HepG2 (cell line): Measurements from ENCODE around the gene MED13. TPM values are rescaled to one million over a fixed set of nuclear protein-coding genes. Genes with fewer than 3 reads are reported as not detected.

Experiments
- ARNT ChIP-seq: fragments of 450-650 bp; IDR thresholded peaks from 2 replicates; pipeline ENCODE4 v1.6.1; 2017
- ATF6 ChIP-seq: sonication (generic); formaldehyde crosslinking; conservative IDR thresholded peaks from 2 replicates; pipeline ENCODE4 v1.4.0; 2020; ENCODE audit warnings: missing genetic modification reagents
- E2F5 ChIP-seq: sonication (generic); formaldehyde crosslinking; conservative IDR thresholded peaks from 2 replicates; pipeline ENCODE4 v1.4.0; 2020; ENCODE audit warnings: missing genetic modification reagents
- HDAC2 ChIP-seq: sonication (generic); formaldehyde crosslinking; IDR thresholded peaks from 2 replicates; pipeline ENCODE4 v1.4.0; 2020; ENCODE audit warnings: missing genetic modification reagents
- HOXA7 ChIP-seq: sonication (generic); formaldehyde crosslinking; IDR thresholded peaks from 2 replicates; pipeline ENCODE4 v1.8.1; 2022; ENCODE audit warnings: mild to moderate bottlenecking, missing genetic modification reagents, moderate library complexity
- IKZF5 ChIP-seq: IDR thresholded peaks from 2 replicates; pipeline ENCODE4 v1.6.1; 2018; ENCODE audit warnings: missing genetic modification reagents, mild to moderate bottlenecking, missing compliant biosample characterization
- RELA ChIP-seq: sonication (generic); formaldehyde crosslinking; IDR thresholded peaks from 2 replicates; pipeline ENCODE4 v1.4.0; 2020; ENCODE audit warnings: missing genetic modification reagents
- TBP ChIP-seq: sonication (generic); formaldehyde crosslinking; IDR thresholded peaks from 2 replicates; pipeline ENCODE4 v1.5.0; 2020; ENCODE audit warnings: missing genetic modification reagents
- ZBTB34 ChIP-seq: sonication (generic); formaldehyde crosslinking; IDR thresholded peaks from 2 replicates; pipeline ENCODE4 v1.8.0; 2022; ENCODE audit warnings: mild to moderate bottlenecking, missing genetic modification reagents
- ZHX2 ChIP-seq, 2 experiments: sonication (generic) in 1 of 2; formaldehyde crosslinking in 1 of 2; IDR thresholded peaks; 2 replicates each; pipeline versions ENCODE4 v1.6.1 to v1.9.0; 2014 to 2022; ENCODE audit warnings: antibody characterized with exemption in 1 of 2, borderline replicate concordance in 1 of 2, inconsistent platforms in 1 of 2, low read depth in 1 of 2, missing genetic modification reagents in 1 of 2
- ZNF143 ChIP-seq: sonication (generic); formaldehyde crosslinking; IDR thresholded peaks from 2 replicates; pipeline ENCODE4 v1.4.0; 2020; ENCODE audit warnings: missing genetic modification reagents
- ZNF629 ChIP-seq: sonication (generic); formaldehyde crosslinking; conservative IDR thresholded peaks from 2 replicates; pipeline ENCODE4 v1.5.0; 2020; ENCODE audit warnings: missing genetic modification reagents
- ZNF710 ChIP-seq: sonication (generic); formaldehyde crosslinking; IDR thresholded peaks from 2 replicates; pipeline ENCODE4 v1.5.0; 2020; ENCODE audit warnings: mild to moderate bottlenecking, missing genetic modification reagents, borderline replicate concordance
- ZNF772 ChIP-seq: sonication (generic); formaldehyde crosslinking; IDR thresholded peaks from 2 replicates; pipeline ENCODE4 v1.5.0; 2020; ENCODE audit warnings: mild to moderate bottlenecking, missing genetic modification reagents
- polyA plus RNA-seq, 8 experiments: library from polyadenylated mRNA; depleted of rRNA in 3 of 8; stranded (reverse) in 7 of 8; unstranded in 1 of 8; fragments of >200 nt; fragmentation: Illumina TruSeq in 4 of 8; extraction: Trizol in 4 of 8; gene quantifications; 2 replicates each; pipeline versions ENCODE4 v1.2.1 to v1.2.3, GENCODE V29; 2011 to 2016; ENCODE audit warnings: low read depth in 4 of 8, missing spikeins in 1 of 8, mixed read lengths in 1 of 8; ENCODE audit not compliant: insufficient read depth in 1 of 8
- total RNA-seq, 5 experiments: library from RNA; depleted of rRNA; stranded (reverse); fragments of >200 nt; fragmentation: Illumina TruSeq; extraction: Trizol; gene quantifications; 2 replicates each; pipeline ENCODE4 v1.2.3, GENCODE V29; 2016; ENCODE audit warnings: low read depth in 1 of 5

MED13 gene
- total and polyA plus RNA-seq, 2 of the 13 experiments (the other 11 are each of a cell fraction or from before 2014, with no cell fraction given), result 27.4 to 69.1 TPM

- peak; percentile 73; the same call in 1 of the 2 replicates for TF ChIP-seq ZNF710 (CRISPR knock-in tag)
- TF ChIP-seq RELA (CRISPR knock-in tag), result 0 out of 2 replicates have a peak, but pooled peaks have one; percentile 48
- no peak for TF ChIP-seq ZNF143 (CRISPR knock-in tag)
- no peak for TF ChIP-seq ZNF629 (CRISPR knock-in tag)
- TF ChIP-seq IKZF5 (CRISPR knock-in tag), result peak; percentile 93
- peak; percentile 91 for TF ChIP-seq ZNF772
- TF ChIP-seq ZBTB34 (CRISPR knock-in tag), result no peak; the same call in 1 of the 2 replicates
- TF ChIP-seq HDAC2 (CRISPR knock-in tag), result peak; percentile 28; the same call in 1 of the 2 replicates
- TF ChIP-seq ARNT, result no peak
- TF ChIP-seq HOXA7 (CRISPR knock-in tag), result no peak
- 0 out of 2 replicates have a peak, but pooled peaks have one; percentile 34 for TF ChIP-seq E2F5 (CRISPR knock-in tag)
- peak; percentile 70; the same call in 1 of the 2 replicates for TF ChIP-seq ZHX2 (IDR thresholded peaks at IDR 0.05; ENCODE audit: low read depth)
- TF ChIP-seq ZHX2 (CRISPR knock-in tag; IDR thresholded peaks at IDR 0.05; ENCODE audit: borderline replicate concordance), result no peak
- no peak for TF ChIP-seq ATF6
- no peak for TF ChIP-seq TBP (CRISPR knock-in tag)
Observed at GRCh38 chr17:62065611-62066468, 762 bp upstream of the MED13 start (continued).
